Effector CD4-positive, alpha-beta T cell (primary cell): ENCODE results near the gene PHLDB2.

Experiments
- DNase-seq: peaks from one replicate; pipeline ENCODE4 v3.0.0-alpha.2; 2020

PHLDB2 gene

DNA sequence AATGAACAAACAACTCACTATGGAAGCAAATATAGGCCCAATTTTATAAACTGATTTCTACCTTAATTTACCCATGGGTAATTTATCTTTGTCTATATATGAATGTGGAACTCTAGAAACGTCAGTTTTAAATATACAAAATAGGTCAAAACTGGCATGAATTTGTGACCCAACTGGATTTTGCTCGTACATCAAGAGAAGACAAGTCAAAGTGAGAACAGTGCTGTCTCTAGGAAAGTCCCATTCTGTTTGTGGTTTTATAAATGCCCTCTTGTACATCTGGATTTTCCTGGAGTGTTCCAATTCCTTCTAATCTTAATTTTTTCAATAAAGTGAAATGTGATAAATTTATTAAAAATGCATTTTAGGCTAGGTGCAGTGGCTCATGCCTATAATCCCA is 69.5 kb downstream of the PHLDB2 start:
- no peak for DNase-seq

- DNase-seq, result no peak
These were observed 70.4 kb downstream of the PHLDB2 start for GRCh38 chr3:111929484-111929883.

GRCh38 chr3:111932946-111933345 is 73.9 kb downstream of the PHLDB2 start:
- DNase-seq, result no peak

DNA sequence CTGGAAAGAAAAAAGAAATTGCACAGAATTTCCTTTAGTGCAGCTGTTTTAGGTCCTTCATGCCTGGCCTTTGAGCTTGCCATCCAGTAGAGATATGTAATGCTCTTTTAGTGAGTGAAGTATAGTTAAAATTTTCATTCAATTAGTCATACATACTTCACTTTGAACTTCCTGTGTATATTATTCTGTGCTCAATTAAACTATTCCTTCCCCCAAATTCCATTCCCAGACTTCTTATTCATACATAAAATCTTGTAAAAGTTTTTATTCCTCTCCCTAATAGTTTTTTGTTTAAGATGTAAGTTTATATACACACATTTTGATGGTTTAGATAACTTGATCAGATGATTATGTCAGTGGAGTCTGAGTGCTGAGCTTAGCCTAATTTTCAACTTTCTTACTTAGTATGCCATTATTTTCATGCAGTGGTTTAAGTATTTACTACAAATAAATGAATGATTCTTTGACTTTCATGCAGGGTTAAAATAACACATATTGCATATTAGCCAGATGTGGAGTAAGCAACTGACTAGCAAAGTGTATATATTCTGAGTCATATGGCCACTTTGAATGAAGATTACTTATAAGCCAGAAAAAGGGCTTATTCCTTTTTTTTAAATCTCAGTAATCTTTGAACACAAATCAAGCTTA is 77.3 kb downstream of the PHLDB2 start:
- no peak for DNase-seq

DNA sequence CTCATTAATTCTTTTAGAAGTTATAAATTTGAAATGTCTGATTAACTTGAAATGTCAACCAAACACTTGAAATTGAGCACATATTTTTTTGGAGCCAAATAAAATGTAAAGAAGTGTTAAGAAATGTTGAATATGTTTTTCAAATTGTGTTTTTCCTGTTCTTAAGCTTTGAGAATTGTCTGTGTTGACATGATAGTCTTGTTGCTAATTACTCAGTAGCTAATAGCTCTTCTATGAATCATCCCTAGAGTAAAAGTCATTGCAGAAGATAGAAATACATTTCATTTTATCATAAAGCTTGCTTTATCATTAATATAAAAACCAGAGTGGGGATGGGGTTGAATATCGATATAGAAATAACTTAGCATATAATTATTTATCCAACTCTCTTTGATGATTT is 77.9 kb downstream of the PHLDB2 start:
- DNase-seq, result no peak

DNA sequence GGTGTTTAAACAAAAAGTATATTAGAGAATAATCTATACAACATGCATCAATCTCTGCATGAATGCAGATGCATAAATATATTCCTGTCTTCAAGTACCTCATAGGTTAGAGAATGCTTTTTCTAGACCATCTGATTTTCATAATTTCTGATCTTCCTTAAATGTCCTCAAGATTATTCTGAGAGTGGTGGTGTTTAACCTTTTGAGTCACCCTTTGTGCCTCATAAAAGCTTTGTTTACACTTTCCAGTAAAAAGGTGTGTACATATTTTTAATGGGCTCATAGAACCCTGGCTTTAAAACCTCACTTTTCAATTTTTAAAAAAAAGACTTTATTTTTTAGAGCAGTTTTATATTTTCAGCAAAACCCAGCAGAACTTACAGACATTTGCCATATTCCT is 78.8 kb downstream of the PHLDB2 start:
- no peak for DNase-seq

DNA sequence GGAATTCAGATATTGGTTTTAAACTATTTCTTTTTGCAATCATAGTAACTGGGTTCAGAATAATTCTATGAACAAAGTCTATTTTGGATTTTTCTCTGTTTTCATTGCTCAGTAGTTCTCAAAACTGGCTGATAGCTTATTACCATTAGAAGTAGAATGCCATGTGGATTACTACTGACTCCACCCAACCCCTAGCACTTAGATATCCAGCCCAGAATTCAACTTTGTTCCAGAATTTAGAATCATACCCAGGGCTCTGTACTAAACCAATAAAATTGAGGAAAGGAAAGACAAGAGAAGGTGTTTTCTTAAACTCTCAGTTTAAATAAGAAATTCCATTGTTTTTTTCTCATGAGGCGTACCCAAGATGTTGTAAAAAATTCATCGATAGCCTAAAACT is 80.8 kb downstream of the PHLDB2 start:
- DNase-seq, result no peak

GRCh38 chr3:111943533-111943932 is 84.5 kb downstream of the PHLDB2 start:
- no peak for DNase-seq

DNA sequence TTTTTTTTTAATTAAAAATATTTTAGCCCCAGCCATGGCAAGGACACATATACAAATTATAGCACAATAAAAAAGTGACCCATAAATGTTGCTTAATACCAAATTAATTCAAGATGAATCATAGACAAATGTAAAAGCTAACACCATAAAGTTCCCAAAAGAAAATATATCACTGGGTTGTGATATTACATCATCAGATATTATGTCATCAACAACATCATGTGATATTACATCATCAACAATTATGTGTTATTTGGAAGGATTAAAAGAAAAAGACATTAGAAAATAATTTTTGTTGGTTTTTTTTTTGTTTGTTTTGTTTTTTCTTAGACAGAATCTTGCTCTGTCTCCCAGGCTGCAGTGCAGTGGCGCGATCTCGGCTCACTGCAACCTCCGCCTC is 85.3 kb downstream of the PHLDB2 start:
- DNase-seq, result no peak

GRCh38 chr3:111947231-111947630 is 88.2 kb downstream of the PHLDB2 start:
- DNase-seq, result no peak

DNA sequence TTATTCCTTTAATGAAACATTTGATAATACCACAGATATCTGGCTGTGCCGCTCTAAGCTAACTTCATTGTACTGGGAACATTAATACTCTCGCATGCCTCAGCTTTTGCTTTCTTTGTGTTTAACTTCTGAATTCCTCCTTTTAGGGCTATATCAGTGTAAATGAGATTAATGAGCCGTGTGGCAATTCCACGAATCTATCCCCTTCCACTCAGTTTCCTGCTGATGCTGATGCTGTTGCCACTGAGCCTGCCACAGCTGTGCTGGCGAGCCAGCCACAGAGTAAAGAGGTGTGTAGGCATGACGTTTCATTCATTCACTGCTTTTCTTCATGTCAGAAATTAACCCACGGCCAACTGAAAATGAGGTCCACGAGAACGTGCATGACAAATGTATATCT is 89.7 kb downstream of the PHLDB2 start:
- DNase-seq, result no peak

DNA sequence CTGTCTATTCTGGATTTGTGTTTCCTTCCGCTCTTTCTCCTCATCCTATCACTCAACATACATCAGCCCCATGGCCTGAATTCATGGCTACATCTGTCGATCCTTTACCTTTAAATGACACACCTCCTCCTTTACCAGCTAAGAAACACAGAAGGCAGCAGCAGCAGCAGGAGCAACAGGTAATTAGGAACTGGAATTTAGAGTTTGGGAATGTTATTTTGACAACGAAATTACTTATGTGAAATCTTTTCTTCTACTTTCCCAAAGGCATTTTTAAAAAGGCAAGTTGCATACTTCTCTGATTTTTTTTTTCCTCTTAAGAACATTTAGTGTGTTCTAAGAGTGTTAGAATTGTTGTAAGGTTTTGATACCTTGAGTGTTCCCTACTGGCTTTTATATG is 90.6 kb downstream of the PHLDB2 start:
- DNase-seq, result no peak

DNA sequence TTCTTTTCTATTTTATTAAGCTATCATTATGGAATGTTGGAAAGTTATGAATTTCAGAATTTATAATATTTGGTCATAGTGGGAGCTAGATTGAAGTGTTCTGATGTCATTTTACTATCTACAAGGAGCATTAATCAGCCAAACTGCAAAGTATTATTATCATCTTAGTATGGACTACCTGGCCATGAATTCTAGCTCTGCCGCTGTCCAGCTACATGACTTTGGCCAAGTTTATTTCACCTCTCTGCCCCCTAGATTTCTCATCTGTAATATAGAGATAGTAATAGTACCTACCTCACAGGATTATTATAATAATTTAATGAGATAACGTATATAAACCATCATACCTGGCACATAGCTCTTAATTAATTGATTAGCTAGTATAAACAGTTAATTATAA is 92.0 kb downstream of the PHLDB2 start:
- DNase-seq, result no peak

- no peak for DNase-seq
These were observed 93.0 kb downstream of the PHLDB2 start for GRCh38 chr3:111952086-111952485.

DNA sequence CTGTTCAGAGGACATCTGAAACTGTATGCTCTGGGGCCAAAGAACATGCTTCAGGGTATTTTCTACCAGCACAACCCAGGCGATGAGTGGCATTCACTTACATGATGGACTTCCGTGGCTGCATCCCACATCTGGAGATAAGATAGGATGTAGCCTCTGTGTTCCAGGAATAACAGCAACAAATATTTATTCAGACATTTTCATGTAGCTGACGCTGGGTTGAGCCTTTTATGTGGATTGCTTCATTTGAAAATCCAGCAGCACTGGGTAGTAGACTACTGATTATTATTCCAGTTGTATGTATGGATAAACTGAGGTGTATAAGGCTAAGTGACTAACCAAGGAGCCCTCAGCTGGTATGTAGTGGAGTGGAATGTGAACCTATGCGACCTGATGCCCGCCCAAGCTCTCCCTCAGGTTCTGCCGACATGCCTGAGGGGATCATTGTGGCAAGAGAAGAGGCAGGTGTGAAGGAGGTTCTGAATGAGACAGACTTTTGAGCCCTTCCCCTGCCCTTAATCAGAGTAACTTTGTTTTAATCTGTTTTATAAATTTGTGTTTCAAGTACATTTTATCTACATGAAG is 93.9 kb downstream of the PHLDB2 start:
- no peak for DNase-seq

DNA sequence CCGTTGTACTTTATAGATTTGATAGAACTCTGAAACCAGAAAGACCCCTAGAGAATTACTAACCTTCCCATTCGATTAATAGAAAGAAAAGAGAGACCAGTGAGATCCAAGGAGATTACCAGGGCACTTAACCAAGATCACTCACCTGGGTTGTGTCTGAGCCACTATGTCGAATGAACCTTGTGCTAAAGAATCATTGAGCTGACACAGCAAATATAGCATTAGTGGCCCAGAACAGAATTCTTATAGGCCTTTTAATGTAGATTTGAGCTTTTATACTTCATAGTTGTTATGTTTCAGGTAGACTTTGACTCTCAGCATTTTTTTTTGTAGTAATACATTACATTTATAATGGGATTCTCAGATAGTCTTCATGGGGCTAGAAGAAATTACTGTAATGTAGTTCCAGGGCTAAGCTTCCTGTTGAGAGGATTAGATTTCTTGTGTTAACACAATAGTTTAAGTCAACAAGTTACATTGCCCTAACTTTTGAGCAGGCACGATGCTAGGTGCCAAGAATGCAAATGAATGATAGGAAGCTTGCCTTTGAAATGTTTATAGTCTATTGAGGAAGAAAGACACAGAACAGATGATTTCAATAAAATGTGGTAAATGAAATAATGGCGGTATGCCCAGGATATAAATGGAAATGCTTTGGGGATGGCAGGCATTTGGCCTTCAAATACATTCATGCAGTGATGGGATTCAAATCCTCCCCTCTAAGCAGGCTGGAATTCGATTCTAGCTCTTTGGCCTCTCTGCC is 95.3 kb downstream of the PHLDB2 start:
- DNase-seq, result no peak

GRCh38 chr3:111955876-111956275 is 96.8 kb downstream of the PHLDB2 start:
- no peak for DNase-seq

GRCh38 chr3:111956449-111956848 is 97.4 kb downstream of the PHLDB2 start:
- DNase-seq, result no peak

GRCh38 chr3:111956995-111957734 is 98.1 kb downstream of the PHLDB2 start:
- DNase-seq, result no peak

- DNase-seq, result no peak
These were observed 102.5 kb downstream of the PHLDB2 start for GRCh38 chr3:111961461-111962164.

GRCh38 chr3:111963424-111963823 is 104.4 kb downstream of the PHLDB2 start:
- no peak for DNase-seq

- no peak for DNase-seq
These were observed 106.4 kb downstream of the PHLDB2 start for GRCh38 chr3:111965484-111965883.

- no peak for DNase-seq
These were observed 108.0 kb downstream of the PHLDB2 start for GRCh38 chr3:111967068-111967467.
